HG02852 (cell line): ENCODE data around the gene TANGO2.

ENCODE experiments used
- ATAC-seq: cut with Tn5 transposase; IDR thresholded peaks from one replicate; pipeline ENCODE4 v1.9.1; 2021; ENCODE audit warnings: mild to moderate bottlenecking, moderate library complexity; ENCODE audit not compliant: unreplicated experiment

TANGO2 gene

GRCh38 chr22:20096574-20097420 lies 75.9 kb downstream of the TANGO2 start:
- ATAC-seq = no peak

GRCh38 chr22:20099099-20099711 lies 78.3 kb downstream of the TANGO2 start:
- no peak for ATAC-seq

GRCh38 chr22:20101638-20102037 lies 80.7 kb downstream of the TANGO2 start:
- ATAC-seq = no peak

- ATAC-seq = no peak
Measured at GRCh38 chr22:20102203-20102780, 81.4 kb downstream of the TANGO2 start.

- ATAC-seq = no peak
Measured at GRCh38 chr22:20105456-20106204, 84.7 kb downstream of the TANGO2 start.

- no peak for ATAC-seq
Measured at GRCh38 chr22:20106205-20106848, 85.4 kb downstream of the TANGO2 start.

GRCh38 chr22:20106849-20107237 lies 85.9 kb downstream of the TANGO2 start:
- ATAC-seq = no peak

- no peak for ATAC-seq
Measured at GRCh38 chr22:20107471-20107901, 86.6 kb downstream of the TANGO2 start.

- ATAC-seq = no peak
Measured at GRCh38 chr22:20107951-20108756, 87.2 kb downstream of the TANGO2 start.

GRCh38 chr22:20108757-20109230 lies 87.9 kb downstream of the TANGO2 start:
- no peak for ATAC-seq

- no peak for ATAC-seq
Measured at GRCh38 chr22:20109411-20110358, 88.8 kb downstream of the TANGO2 start.

GRCh38 chr22:20110359-20110985 lies 89.6 kb downstream of the TANGO2 start:
- ATAC-seq = no peak

- ATAC-seq = no peak
Measured at GRCh38 chr22:20111045-20111688, 90.3 kb downstream of the TANGO2 start.

- ATAC-seq = no peak
Measured at GRCh38 chr22:20111689-20112622, 91.0 kb downstream of the TANGO2 start.

- no peak for ATAC-seq
Measured at GRCh38 chr22:20112623-20113511, 92.0 kb downstream of the TANGO2 start.
